Measurements from ENCODE around the gene FBXW12.
"Not testable (repeated sequence)": the region's sequence is repeated elsewhere in the genome, so short reads cannot be mapped to it uniquely, and the experiment has no call there.

Gene FBXW12, protein sequence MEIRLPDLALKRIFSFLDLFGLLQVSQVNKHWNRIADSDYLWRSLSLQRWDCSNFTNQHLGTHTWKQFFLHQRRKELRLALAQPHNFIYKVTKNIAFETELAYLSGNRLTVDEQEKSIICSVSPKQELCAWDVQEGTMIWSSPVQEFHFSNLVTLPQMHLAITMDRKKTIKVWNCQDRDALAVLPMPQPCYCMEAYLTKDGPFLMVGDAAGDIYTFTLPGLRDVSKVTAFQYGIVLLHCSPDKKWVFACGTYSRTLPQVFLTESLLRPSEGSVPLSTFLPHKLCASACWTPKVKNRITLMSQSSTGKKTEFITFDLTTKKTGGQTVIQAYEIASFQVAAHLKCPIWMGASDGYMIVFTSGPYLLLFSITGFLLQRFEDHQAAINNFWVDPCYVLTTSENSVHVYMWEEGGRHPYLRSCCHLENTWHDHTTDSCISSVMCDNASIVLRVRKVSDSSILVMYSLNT

GRCh38 chr3:48371651-48372376 lies at the start of gene FBXW12:
Gene FBXW12 (plus strand): TSS chr3:48372219. CDS start chr3:48372768, 549 bp downstream.
- DNase-seq (ENCODE audit: low read depth in 2 of 2), result no peak

DNA sequence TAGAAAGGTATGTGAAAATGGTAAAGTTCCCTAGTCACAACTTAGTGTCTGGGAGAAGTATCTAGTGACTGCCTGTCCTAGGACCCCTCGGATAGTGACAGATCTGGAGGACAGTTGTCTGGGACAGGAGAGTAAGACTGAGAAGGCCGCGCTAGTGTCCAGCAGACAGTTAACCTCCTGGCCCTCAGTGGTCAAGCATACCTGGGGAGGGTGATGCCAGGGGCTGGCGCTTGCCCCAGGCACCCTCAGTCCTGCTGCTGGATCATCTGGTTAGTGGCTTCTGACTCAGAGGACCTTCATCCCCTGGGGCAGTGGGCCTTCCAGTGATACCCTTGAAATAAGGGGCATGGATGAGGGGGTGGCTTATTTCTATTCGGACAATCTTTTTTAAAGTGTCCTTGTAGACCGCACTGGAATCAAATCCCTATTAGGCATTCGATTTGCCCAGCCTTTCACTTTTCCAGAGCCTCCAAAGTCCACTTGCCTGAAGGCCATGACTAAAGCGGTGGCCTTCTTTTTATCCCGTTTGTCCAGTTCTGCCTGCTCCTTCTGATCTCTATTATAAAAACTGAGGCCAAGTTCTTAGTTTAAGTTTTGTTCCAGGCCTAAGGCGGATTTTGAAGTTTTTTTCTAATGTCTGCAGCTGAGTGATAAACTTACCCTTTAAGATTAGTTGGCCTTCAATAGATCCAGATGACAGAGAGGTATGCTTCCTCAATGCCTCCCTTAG lies 40.1 kb upstream of the FBXW12 start:
- DNase-seq (ENCODE audit: low read depth in 2 of 2), result not testable (repeated sequence)

GRCh38 chr3:48333346-48334245 lies 38.4 kb upstream of the FBXW12 start, which contains the start of gene SPINK8:
Gene SPINK8 (minus strand): TSS chr3:48333661. CDS start chr3:48328341, 5,320 bp downstream.
- DNase-seq (ENCODE audit: low read depth in 2 of 2), result not testable (repeated sequence)

DNA sequence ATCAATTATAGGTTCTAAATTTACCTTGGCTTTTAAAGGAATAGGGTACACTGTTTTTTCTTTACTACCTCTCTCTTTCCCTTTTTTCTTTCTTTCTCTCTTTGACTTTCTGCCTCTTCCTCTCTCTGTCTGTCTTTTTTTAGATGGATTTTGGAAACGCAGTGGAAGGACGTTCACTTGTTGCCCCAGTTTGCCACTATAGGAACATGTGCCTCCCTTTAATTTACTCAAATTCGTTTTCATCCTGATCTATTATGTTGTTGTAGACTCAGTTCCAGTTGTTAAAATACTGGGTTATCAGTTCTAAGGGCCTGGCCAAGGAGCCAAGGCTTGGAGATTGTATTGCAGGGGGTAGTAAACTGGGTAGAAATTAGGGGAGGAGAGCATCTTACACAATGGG lies 37.4 kb upstream of the FBXW12 start:
- DNase-seq (ENCODE audit: low read depth in 2 of 2), result no peak

DNA sequence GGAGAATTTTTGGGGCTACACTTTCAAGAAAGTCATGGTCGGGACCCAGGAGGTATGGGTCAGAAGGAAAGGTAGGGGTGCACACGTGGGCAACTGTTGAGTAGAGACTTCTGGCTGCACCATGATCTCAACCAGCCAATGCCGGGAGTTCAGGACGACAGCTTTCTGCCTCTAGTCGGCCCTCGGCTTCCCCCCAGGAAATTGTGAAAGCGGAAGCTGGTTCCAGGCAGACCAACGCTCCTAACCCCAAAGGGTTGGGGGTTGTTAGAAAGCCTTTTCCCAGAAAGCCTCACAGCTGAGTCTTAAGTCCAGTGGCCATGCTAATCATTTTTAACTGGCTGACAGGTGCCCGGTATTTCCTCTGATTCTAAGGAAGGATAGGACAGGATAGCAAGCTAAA lies 36.7 kb upstream of the FBXW12 start:
- DNase-seq (ENCODE audit: low read depth in 2 of 2), result not testable (repeated sequence)

- DNase-seq (ENCODE audit: low read depth in 2 of 2), result not testable (repeated sequence)
These were observed 34.5 kb upstream of the FBXW12 start for GRCh38 chr3:48337536-48337935.

DNA sequence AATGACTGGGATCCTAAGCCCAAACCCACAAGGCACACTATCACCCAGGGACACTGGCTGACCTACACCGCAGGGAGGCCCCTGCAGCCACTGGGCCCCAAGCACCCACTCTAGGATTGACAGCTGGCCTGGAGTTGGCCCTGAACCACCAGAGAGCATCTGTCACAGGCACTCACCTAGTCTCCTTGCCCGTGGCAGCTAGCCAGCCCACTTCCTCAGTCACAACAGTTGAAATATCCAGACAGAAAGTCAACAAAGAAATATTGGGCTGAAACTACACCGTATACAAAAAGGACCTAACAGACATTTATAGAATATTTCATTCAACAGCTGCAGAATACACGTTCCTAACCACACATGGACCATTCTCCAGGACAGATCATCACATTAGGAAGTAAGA lies 33.4 kb upstream of the FBXW12 start:
- DNase-seq (ENCODE audit: low read depth in 2 of 2), result no peak

DNA sequence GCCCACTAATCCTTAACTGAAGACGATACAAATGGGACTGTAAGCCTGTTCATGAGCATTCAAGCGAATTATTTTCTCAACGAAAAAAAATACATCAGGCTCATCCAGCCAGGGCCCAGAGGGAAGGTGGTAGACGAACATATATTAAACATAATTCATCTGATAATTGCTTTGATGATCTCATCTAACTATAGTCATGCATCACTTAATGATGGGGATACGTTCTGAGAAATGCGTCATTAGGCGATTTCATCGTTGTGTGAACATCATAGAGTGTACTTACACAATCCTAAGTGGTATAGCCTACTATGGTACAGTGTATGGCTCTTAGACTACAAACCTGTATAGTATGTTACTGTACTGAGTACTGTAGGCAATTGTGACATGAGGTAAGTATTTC lies 28.6 kb upstream of the FBXW12 start:
- DNase-seq (ENCODE audit: low read depth in 2 of 2), result no peak

GRCh38 chr3:48344867-48345507 lies 27.0 kb upstream of the FBXW12 start:
- DNase-seq (ENCODE audit: low read depth in 2 of 2), result no peak

- DNase-seq (ENCODE audit: low read depth in 2 of 2), result no peak
These were observed 26.0 kb upstream of the FBXW12 start for GRCh38 chr3:48345946-48346572.

DNA sequence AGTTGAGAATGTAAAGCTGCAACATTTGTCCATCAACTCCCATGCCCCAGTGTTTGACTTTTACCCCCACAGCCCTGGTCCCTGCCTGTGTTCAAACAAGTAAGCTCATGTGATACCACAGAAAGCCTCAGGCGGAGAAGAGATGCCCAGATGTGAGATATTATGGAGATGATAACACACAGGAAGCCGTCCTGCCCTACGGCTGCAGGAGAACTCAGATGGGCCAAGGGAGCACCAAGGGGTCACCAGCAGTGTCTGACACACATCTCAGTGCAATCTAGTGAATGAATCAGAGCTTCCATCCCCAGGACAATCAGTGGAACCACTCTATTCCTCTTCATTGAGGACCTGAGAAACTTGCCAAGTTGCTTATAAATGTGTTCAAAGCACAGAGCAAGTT lies 24.5 kb upstream of the FBXW12 start:
- DNase-seq (ENCODE audit: low read depth in 2 of 2), result no peak

- DNase-seq (ENCODE audit: low read depth in 2 of 2), result no peak
These were observed 19.5 kb upstream of the FBXW12 start for GRCh38 chr3:48352546-48352945.

- no peak for DNase-seq (ENCODE audit: low read depth in 2 of 2)
These were observed 18.0 kb upstream of the FBXW12 start for GRCh38 chr3:48353987-48354386.

DNA sequence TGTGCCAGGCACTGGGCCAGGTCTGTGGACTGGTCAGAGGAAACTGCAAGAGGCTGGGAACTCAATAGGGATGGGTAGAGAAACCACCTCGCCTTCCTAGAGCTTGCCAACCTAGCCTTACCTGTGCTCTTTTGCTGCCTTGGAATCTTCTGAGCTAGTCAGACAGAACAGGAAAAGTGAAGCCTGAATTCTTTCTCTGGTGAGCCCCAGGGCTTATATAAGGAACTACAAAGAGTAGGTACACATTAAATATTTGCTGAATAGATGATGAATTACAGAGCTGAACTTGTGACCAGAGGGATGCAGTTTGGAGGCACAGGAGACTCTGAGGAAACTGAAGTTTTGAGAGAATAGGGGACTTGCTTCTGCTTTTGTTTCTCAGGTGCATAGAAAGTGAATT lies 15.6 kb upstream of the FBXW12 start:
- DNase-seq (ENCODE audit: low read depth in 2 of 2), result no peak

DNA sequence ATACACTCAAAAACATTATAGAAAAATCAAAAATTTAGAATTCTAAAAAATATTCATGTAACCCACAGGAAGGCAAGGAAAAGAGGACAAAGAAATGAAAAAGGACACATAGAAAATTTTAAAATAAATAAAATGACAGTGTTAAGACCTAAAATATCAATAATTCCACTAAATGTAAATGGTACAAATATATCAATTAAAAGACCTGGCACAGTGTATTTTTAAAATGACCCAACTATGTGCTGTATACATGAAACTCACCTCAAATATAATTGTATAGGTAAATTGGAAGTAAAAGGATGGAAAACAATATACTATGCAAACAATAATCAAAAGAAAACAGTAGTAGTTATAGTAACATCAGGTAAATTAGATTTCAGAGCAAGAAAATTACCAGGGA lies 10.1 kb upstream of the FBXW12 start:
- no peak for DNase-seq (ENCODE audit: low read depth in 2 of 2)

DNA sequence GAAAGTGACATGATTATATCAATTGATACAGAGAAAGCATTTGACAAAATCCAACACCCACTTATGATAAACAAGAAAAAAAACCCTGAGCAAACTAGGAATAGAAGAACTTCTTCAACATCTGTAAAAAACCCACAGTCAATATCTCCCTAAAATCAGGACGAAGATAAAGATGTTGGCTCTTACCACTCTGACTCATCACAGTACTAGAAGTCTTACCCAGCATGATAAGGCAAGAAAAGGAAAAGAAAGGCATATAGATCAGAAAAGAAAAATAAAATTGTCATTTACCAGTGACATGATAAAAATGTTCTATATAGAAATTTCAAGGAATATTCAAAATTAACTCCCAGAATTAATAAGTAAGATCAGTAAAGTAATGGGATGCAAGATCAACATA lies 7.2 kb upstream of the FBXW12 start:
- DNase-seq (ENCODE audit: low read depth in 2 of 2), result no peak

DNA sequence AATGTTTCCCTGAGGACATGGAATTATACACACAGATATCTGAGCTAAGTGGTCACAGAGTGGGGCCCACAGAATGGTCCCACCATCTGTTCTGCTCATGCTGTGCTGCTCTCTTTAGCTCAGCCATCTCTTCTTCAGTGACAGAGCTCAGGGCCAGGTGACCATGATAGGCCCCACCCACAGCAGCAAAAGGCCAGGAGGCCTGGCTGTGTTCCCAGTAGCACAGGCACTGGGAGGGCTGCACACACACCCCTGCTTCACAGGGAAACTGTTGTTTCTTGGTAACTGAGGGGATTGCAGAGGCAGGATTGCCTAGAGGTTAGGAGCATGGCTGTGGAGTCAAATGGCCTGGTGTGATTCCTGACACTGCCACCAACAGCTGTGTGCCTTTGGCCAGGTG lies 4.8 kb upstream of the FBXW12 start:
- DNase-seq (ENCODE audit: low read depth in 2 of 2), result no peak

GRCh38 chr3:48369693-48370332 lies 2.2 kb upstream of the FBXW12 start:
- no peak for DNase-seq (ENCODE audit: low read depth in 2 of 2)

- no peak for DNase-seq (ENCODE audit: low read depth in 2 of 2)
These were observed 1.7 kb upstream of the FBXW12 start for GRCh38 chr3:48370333-48370713.

GRCh38 chr3:48372377-48372770 lies 355 bp downstream of the FBXW12 start:
- DNase-seq (ENCODE audit: low read depth in 2 of 2), result no peak

All from stimulated activated CD8-positive, alpha-beta memory T cell treated with anti-CD3 and anti-CD28 coated beads, Interleukin-7, amount 100 ng/mL, for 1 hour (primary cell).